ENCODE results near the gene REC8.

The REC8 gene

DNA sequence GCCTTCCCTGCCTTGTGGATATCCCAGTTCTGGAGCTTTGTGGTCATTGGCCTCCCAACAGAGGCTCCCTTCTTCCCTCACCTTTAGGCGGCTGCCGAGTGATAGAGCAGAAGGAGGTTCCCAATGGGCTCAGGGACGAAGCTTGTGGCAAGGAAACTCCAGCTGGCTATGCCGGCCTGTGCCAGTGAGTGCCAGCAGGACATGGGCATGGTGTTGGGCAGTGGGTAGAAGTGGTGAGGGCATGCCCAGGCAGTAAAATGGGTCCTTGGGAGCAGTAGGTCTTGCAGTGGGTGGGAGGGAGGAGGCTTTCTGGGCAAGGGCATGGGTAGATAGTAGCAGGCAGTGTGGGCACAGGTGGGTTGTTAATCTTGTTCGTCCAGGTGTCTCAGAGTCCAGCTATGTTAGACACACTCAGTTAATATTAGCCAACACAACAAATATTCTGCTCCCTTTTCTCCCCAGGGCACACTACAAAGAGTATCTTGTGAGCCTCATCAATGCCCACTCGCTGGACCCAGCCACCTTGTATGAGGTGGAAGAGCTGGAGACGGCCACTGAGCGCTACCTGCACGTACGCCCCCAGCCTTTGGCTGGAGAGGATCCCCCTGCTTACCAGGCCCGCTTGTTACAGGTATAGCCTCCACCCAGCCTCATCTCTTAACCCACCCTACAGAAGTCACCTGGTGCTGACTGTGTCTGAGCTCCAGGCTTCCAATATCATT, 11.9 kb upstream of the REC8 start:
- H3K4me3 ChIP-seq (replicated peaks; ENCODE audit: low read depth, low read length): no peak overlapping the region
- TF ChIP-seq, protein P1, sequence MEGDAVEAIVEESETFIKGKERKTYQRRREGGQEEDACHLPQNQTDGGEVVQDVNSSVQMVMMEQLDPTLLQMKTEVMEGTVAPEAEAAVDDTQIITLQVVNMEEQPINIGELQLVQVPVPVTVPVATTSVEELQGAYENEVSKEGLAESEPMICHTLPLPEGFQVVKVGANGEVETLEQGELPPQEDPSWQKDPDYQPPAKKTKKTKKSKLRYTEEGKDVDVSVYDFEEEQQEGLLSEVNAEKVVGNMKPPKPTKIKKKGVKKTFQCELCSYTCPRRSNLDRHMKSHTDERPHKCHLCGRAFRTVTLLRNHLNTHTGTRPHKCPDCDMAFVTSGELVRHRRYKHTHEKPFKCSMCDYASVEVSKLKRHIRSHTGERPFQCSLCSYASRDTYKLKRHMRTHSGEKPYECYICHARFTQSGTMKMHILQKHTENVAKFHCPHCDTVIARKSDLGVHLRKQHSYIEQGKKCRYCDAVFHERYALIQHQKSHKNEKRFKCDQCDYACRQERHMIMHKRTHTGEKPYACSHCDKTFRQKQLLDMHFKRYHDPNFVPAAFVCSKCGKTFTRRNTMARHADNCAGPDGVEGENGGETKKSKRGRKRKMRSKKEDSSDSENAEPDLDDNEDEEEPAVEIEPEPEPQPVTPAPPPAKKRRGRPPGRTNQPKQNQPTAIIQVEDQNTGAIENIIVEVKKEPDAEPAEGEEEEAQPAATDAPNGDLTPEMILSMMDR (IDR thresholded peaks at IDR 0.05; ENCODE audit: low read depth, low read length, missing control alignments): no peak
- no peak for DNase-seq (ENCODE audit: extremely low read depth, low read depth)

- no peak overlapping the region for H3K4me3 ChIP-seq (replicated peaks; ENCODE audit: low read depth, low read length)
- TF ChIP-seq, protein P1 (IDR thresholded peaks at IDR 0.05; ENCODE audit: low read depth, low read length, missing control alignments): no peak
- DNase-seq (ENCODE audit: extremely low read depth, low read depth): no peak
Measured at GRCh38 chr14:24160499-24160849, 11.4 kb upstream of the REC8 start.

DNA sequence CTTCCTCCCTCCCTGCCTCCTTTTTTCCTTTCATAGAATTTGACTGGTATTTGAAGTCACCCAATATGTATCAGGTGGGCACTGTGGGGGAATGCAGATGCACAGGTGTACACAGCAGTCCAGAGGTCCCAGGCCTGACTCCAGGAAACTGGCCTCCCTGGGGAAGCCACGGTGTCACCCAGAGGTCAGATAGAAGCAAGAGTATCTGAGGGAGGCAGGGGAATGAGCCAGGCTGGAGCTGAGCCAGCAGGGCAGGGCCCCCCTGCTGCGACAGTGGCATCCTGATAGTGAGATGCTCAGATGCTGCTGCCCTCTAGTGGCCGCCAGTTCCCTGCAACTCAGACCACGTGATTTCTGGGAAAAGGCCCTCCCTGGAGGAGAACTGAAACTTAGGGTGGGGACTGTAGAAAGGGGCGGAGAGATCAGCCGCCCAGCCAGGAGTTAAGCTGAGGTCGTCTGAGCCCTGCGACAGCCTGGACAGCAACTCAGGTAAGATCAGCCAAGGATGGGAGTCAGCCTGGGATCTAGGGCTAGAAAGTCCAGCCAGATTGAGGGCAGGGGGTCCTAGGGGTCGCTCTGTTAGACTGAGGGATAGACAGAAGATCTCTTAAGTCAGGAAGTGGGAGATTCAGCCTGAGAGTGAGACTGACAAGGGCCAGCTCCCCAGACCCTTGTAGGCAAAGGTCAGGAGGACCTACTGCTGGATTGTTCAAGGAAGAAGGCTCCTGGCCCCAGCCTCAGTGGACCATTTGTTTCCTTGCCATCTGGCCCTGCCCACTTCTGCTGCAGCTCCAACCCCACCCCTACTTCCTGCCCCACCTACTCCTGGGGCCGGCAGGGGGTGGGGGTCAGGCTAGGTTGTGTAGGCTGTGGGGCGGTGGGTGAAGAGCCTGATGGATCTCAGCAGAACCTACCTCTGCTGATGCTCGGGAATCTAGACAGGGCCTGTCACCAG, 10.8 kb upstream of the REC8 start, which contains the start of gene IRF9:
IRF9 (plus strand) TSS at position 416 of the 955 bp plus-strand sequence. CDS start 880 bp downstream, outside the sequence.
- peak within 1 kb of the TSS; percentile 51 for H3K4me3 ChIP-seq (replicated peaks; ENCODE audit: low read depth, low read length)
- TF ChIP-seq, protein P1 (IDR thresholded peaks at IDR 0.05; ENCODE audit: low read depth, low read length, missing control alignments): peak; percentile 94
- DNase-seq (ENCODE audit: extremely low read depth, low read depth): peak; percentile 94

DNA sequence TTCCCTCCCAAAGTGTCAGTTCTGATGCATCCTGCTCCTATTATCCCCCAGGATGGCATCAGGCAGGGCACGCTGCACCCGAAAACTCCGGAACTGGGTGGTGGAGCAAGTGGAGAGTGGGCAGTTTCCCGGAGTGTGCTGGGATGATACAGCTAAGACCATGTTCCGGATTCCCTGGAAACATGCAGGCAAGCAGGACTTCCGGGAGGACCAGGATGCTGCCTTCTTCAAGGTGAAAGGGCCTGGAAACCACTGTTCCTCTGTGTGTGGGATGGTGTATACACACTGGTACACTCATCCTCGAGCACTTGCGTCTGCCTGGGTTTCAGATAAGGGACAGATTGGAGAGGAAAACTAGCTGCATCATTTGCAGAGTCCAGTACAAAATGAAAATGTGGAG, 9.8 kb upstream of the REC8 start:
- no peak for DNase-seq (ENCODE audit: extremely low read depth, low read depth)
- peak overlapping the region; percentile 51 for H3K4me3 ChIP-seq (replicated peaks; ENCODE audit: low read depth, low read length)
- TF ChIP-seq, protein P1 (IDR thresholded peaks at IDR 0.05; ENCODE audit: low read depth, low read length, missing control alignments): no peak

DNA sequence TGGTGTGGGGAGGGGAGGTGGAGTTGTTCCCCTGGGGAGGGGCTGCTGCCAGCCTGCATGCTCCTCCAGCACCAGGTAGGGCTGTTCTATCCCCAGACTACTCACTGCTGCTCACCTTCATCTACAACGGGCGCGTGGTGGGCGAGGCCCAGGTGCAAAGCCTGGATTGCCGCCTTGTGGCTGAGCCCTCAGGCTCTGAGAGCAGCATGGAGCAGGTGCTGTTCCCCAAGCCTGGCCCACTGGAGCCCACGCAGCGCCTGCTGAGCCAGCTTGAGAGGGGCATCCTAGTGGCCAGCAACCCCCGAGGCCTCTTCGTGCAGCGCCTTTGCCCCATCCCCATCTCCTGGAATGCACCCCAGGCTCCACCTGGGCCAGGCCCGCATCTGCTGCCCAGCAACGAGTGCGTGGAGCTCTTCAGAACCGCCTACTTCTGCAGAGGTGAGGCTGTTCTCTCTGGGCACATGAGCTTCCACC, 7.3 kb upstream of the REC8 start:
- TF ChIP-seq, protein P1 (IDR thresholded peaks at IDR 0.05; ENCODE audit: low read depth, low read length, missing control alignments): no peak
- no peak for DNase-seq (ENCODE audit: extremely low read depth, low read depth)

GRCh38 chr14:24165785-24166184, 6.1 kb upstream of the REC8 start:
- H3K4me3 ChIP-seq (replicated peaks; ENCODE audit: low read depth, low read length): no peak overlapping the region
- DNase-seq (ENCODE audit: extremely low read depth, low read depth): no peak
- TF ChIP-seq, protein P1 (IDR thresholded peaks at IDR 0.05; ENCODE audit: low read depth, low read length, missing control alignments): no peak

More for the DNA sequence above, 7.3 kb upstream of the REC8 start:
- H3K4me3 ChIP-seq (replicated peaks; ENCODE audit: low read depth, low read length): no peak overlapping the region

All from HFF-Myc (cell line).